ENCODE measurements around the gene TAS2R42.

The TAS2R42 gene

GRCh38 chr12:11209113-11209512, 22.4 kb upstream of the TAS2R42 start:
- Histone ChIP-seq H3K27ac (ENCODE audit: low read depth, low read length) (no peak overlapping the region), H3K27me3 (ENCODE audit: insufficient read depth, low read length) (no peaks in the 10 kb centered on the region), H3K9me3 (ENCODE audit: insufficient read depth, low read depth, low read length) (no peaks in the 10 kb centered on the region), H4K12ac (ENCODE audit: low read depth, low read length) (no peak overlapping the region), H4K91ac (ENCODE audit: low read depth, low read length) (no peak overlapping the region), H3K4me2 (ENCODE audit: low read length) (no peak overlapping the region), H3K23ac (ENCODE audit: low read length) (no peak overlapping the region), H3K18ac (ENCODE audit: low read length) (no peak overlapping the region), H3K14ac (ENCODE audit: low read length) (no peak overlapping the region), H4K8ac (ENCODE audit: low read depth, low read length) (no peak overlapping the region), H3K36me3 (ENCODE audit: control insufficient read depth in 1 of 2, insufficient read depth in 2 of 2, low read length in 2 of 2) (no peaks in the 10 kb centered on the region), H2AK5ac (ENCODE audit: low read length) (no peak overlapping the region), H2BK5ac (ENCODE audit: low read depth, low read length, poor library complexity) (no peak overlapping the region), H2BK120ac (ENCODE audit: insufficient read depth, low read length, poor library complexity) (no peak overlapping the region), H3K4me1 (ENCODE audit: control insufficient read depth in 1 of 2, insufficient read depth in 2 of 2, low read length in 2 of 2) (no peaks in the 10 kb centered on the region), H3K79me2 (ENCODE audit: control insufficient read depth, insufficient read depth, low read length, poor library complexity) (no peaks in the 10 kb centered on the region), H2AFZ (ENCODE audit: insufficient read depth, low read length, poor library complexity) (no peak overlapping the region), H3K4me3 (ENCODE audit: low read depth, low read length) (no peak overlapping the region), H3K79me1 (ENCODE audit: low read length) (no peaks in the 10 kb centered on the region), H3K9ac (ENCODE audit: low read length) (no peak overlapping the region), H3K4ac (ENCODE audit: low read depth, low read length) (no peak overlapping the region), H2BK12ac (ENCODE audit: low read length) (no peak overlapping the region)
- DNase-seq, result no peak
- WGBS (ENCODE audit: extremely low coverage, insufficient coverage, insufficient read length), result no CpG with 5 or more reads among the region's 1 CpG

DNA sequence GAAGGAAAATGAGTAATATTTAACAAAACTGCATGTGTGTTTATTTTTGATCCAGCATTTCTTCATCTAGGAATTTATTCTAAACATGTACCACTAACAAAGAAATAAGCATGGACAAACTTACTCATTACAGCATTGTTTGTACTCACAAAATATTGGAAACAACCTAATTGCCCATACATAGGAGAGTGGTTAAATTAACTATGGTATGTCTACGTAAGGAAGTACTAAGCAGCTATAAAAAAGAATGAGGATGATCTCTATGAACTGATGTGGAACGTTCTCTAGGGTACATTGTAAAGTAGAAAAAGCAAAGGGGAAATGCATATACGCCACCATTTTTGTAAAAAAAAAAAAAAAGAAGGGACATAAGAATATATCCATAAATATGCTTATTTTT, 17.4 kb upstream of the TAS2R42 start:
- no peak overlapping the region for H3K14ac ChIP-seq (ENCODE audit: low read length)
- H3K4ac ChIP-seq (ENCODE audit: low read depth, low read length), result no peak overlapping the region

GRCh38 chr12:11202811-11203210, 16.1 kb upstream of the TAS2R42 start:
- DNase-seq, result peak in 1 of 2 donors; percentile 9
- Histone ChIP-seq H4K12ac (ENCODE audit: low read depth, low read length) (no peak overlapping the region), H4K91ac (ENCODE audit: low read depth, low read length) (no peak overlapping the region), H3K9ac (ENCODE audit: low read length) (no peak overlapping the region), H3K4ac (ENCODE audit: low read depth, low read length) (no peak overlapping the region), H3K4me3 (ENCODE audit: low read depth, low read length) (no peak overlapping the region), H2AFZ (ENCODE audit: insufficient read depth, low read length, poor library complexity) (no peak overlapping the region), H3K79me2 (ENCODE audit: control insufficient read depth, insufficient read depth, low read length, poor library complexity) (no peaks in the 10 kb centered on the region), H3K9me3 (ENCODE audit: insufficient read depth, low read depth, low read length) (no peaks in the 10 kb centered on the region), H4K8ac (ENCODE audit: low read depth, low read length) (no peak overlapping the region), H2BK5ac (ENCODE audit: low read depth, low read length, poor library complexity) (no peak overlapping the region), H2BK120ac (ENCODE audit: insufficient read depth, low read length, poor library complexity) (no peak overlapping the region), H3K27ac (ENCODE audit: low read depth, low read length) (no peak overlapping the region), H3K4me1 (ENCODE audit: control insufficient read depth in 1 of 2, insufficient read depth in 2 of 2, low read length in 2 of 2) (no peaks in the 10 kb centered on the region), H3K23ac (ENCODE audit: low read length) (no peak overlapping the region), H2BK12ac (ENCODE audit: low read length) (no peak overlapping the region), H3K18ac (ENCODE audit: low read length) (no peak overlapping the region), H3K4me2 (ENCODE audit: low read length) (no peak overlapping the region), H3K79me1 (ENCODE audit: low read length) (no peaks in the 10 kb centered on the region), H2AK5ac (ENCODE audit: low read length) (no peak overlapping the region), H3K36me3 (ENCODE audit: control insufficient read depth in 1 of 2, insufficient read depth in 2 of 2, low read length in 2 of 2) (no peaks in the 10 kb centered on the region), H3K14ac (ENCODE audit: low read length) (no peak overlapping the region), H3K27me3 (ENCODE audit: insufficient read depth, low read length) (no peaks in the 10 kb centered on the region)

More for the DNA sequence above, 17.4 kb upstream of the TAS2R42 start:
- no peak for DNase-seq
- Histone ChIP-seq H3K36me3 (ENCODE audit: control insufficient read depth in 1 of 2, insufficient read depth in 2 of 2, low read length in 2 of 2) (no peaks in the 10 kb centered on the region), H3K9ac (ENCODE audit: low read length) (no peak overlapping the region), H4K8ac (ENCODE audit: low read depth, low read length) (no peak overlapping the region), H3K27ac (ENCODE audit: low read depth, low read length) (no peak overlapping the region), H4K91ac (ENCODE audit: low read depth, low read length) (no peak overlapping the region), H2BK12ac (ENCODE audit: low read length) (no peak overlapping the region), H3K4me2 (ENCODE audit: low read length) (no peak overlapping the region), H3K79me2 (ENCODE audit: control insufficient read depth, insufficient read depth, low read length, poor library complexity) (no peaks in the 10 kb centered on the region), H2AFZ (ENCODE audit: insufficient read depth, low read length, poor library complexity) (no peak overlapping the region), H3K27me3 (ENCODE audit: insufficient read depth, low read length) (no peaks in the 10 kb centered on the region), H3K23ac (ENCODE audit: low read length) (no peak overlapping the region), H3K18ac (ENCODE audit: low read length) (no peak overlapping the region), H3K4me3 (ENCODE audit: low read depth, low read length) (no peak overlapping the region), H3K4me1 (ENCODE audit: control insufficient read depth in 1 of 2, insufficient read depth in 2 of 2, low read length in 2 of 2) (no peaks in the 10 kb centered on the region), H2BK120ac (ENCODE audit: insufficient read depth, low read length, poor library complexity) (no peak overlapping the region), H3K9me3 (ENCODE audit: insufficient read depth, low read depth, low read length) (no peaks in the 10 kb centered on the region), H2BK5ac (ENCODE audit: low read depth, low read length, poor library complexity) (no peak overlapping the region), H3K79me1 (ENCODE audit: low read length) (no peaks in the 10 kb centered on the region), H2AK5ac (ENCODE audit: low read length) (no peak overlapping the region), H4K12ac (ENCODE audit: low read depth, low read length) (no peak overlapping the region)
- no CpG with 5 or more reads among the region's 3 CpGs for WGBS (ENCODE audit: extremely low coverage, insufficient coverage, insufficient read length)

DNA sequence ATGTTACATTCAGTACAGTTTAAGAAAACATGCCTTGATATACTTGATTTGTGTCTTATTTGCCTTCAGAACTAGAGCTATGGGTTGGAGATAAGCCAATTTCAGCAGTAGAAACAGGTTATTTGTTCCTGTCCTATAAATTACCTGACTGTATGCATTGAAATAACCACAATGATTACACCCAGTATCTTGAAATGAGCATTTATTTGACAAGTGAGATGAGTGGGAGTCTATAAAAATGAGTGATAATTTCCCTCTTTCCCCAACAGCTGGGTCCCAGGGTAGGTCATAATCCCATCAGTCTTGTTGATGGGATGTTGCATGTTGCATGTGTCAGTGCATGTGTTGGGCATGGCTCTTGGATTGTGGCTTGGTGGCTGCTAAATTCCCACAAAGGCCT, 3.7 kb downstream of the TAS2R42 start:
- DNase-seq, result no peak
- no peak overlapping the region for H2AK5ac ChIP-seq (ENCODE audit: low read length)
- H4K12ac ChIP-seq (ENCODE audit: low read depth, low read length), result no peak overlapping the region
- no peak overlapping the region for H2BK5ac ChIP-seq (ENCODE audit: low read depth, low read length, poor library complexity)
- no peaks in the 10 kb centered on the region for H3K79me2 ChIP-seq (ENCODE audit: control insufficient read depth, insufficient read depth, low read length, poor library complexity)
- no peaks in the 10 kb centered on the region for H3K4me1 ChIP-seq (ENCODE audit: control insufficient read depth in 1 of 2, insufficient read depth in 2 of 2, low read length in 2 of 2)
- H3K9ac ChIP-seq (ENCODE audit: low read length), result no peak overlapping the region
- no peak overlapping the region for H3K4ac ChIP-seq (ENCODE audit: low read depth, low read length)
- H3K4me3 ChIP-seq (ENCODE audit: low read depth, low read length), result no peak overlapping the region
- H3K18ac ChIP-seq (ENCODE audit: low read length), result no peak overlapping the region
- no peak overlapping the region for H4K8ac ChIP-seq (ENCODE audit: low read depth, low read length)
- no peaks in the 10 kb centered on the region for H3K36me3 ChIP-seq (ENCODE audit: control insufficient read depth in 1 of 2, insufficient read depth in 2 of 2, low read length in 2 of 2)
- H2AFZ ChIP-seq (ENCODE audit: insufficient read depth, low read length, poor library complexity), result no peak overlapping the region
- H3K27me3 ChIP-seq (ENCODE audit: insufficient read depth, low read length), result no peaks in the 10 kb centered on the region
- no peak overlapping the region for H2BK120ac ChIP-seq (ENCODE audit: insufficient read depth, low read length, poor library complexity)
- no peak overlapping the region for H3K14ac ChIP-seq (ENCODE audit: low read length)
- no peak overlapping the region for H3K4me2 ChIP-seq (ENCODE audit: low read length)
- H3K23ac ChIP-seq (ENCODE audit: low read length), result no peak overlapping the region
- no peak overlapping the region for H2BK12ac ChIP-seq (ENCODE audit: low read length)
- no peaks in the 10 kb centered on the region for H3K79me1 ChIP-seq (ENCODE audit: low read length)
- no peak overlapping the region for H4K91ac ChIP-seq (ENCODE audit: low read depth, low read length)
- H3K27ac ChIP-seq (ENCODE audit: low read depth, low read length), result no peak overlapping the region
- H3K9me3 ChIP-seq (ENCODE audit: insufficient read depth, low read depth, low read length), result no peaks in the 10 kb centered on the region

- Histone ChIP-seq H3K36me3 (ENCODE audit: control insufficient read depth in 1 of 2, insufficient read depth in 2 of 2, low read length in 2 of 2) (no peaks in the 10 kb centered on the region), H3K9me3 (ENCODE audit: insufficient read depth, low read depth, low read length) (no peaks in the 10 kb centered on the region), H3K14ac (ENCODE audit: low read length) (no peak overlapping the region), H3K18ac (ENCODE audit: low read length) (no peak overlapping the region), H3K4me1 (ENCODE audit: control insufficient read depth in 1 of 2, insufficient read depth in 2 of 2, low read length in 2 of 2) (peaks cover 0 to 2% of the 10 kb centered on the region in 2 experiments), H2BK120ac (ENCODE audit: insufficient read depth, low read length, poor library complexity) (no peak overlapping the region), H2AK5ac (ENCODE audit: low read length) (no peak overlapping the region), H4K91ac (ENCODE audit: low read depth, low read length) (no peak overlapping the region), H2BK12ac (ENCODE audit: low read length) (no peak overlapping the region), H3K23ac (ENCODE audit: low read length) (no peak overlapping the region), H4K12ac (ENCODE audit: low read depth, low read length) (no peak overlapping the region), H3K4me2 (ENCODE audit: low read length) (no peak overlapping the region), H3K27ac (ENCODE audit: low read depth, low read length) (no peak overlapping the region), H3K79me2 (ENCODE audit: control insufficient read depth, insufficient read depth, low read length, poor library complexity) (no peaks in the 10 kb centered on the region), H4K8ac (ENCODE audit: low read depth, low read length) (no peak overlapping the region), H3K9ac (ENCODE audit: low read length) (no peak overlapping the region), H2BK5ac (ENCODE audit: low read depth, low read length, poor library complexity) (no peak overlapping the region), H2AFZ (ENCODE audit: insufficient read depth, low read length, poor library complexity) (no peak overlapping the region), H3K4me3 (ENCODE audit: low read depth, low read length) (no peak overlapping the region), H3K79me1 (ENCODE audit: low read length) (no peaks in the 10 kb centered on the region), H3K27me3 (ENCODE audit: insufficient read depth, low read length) (no peaks in the 10 kb centered on the region), H3K4ac (ENCODE audit: low read depth, low read length) (no peak overlapping the region)
- DNase-seq, result no peak
These were observed 4.2 kb downstream of the TAS2R42 start for GRCh38 chr12:11182529-11182928.
